Stimulated activated CD8-positive, alpha-beta memory T cell treated with anti-CD3 and anti-CD28 coated beads, Interleukin-15, amount 100 ng/mL, for 1 hour (primary cell): ENCODE data around the gene KCNJ6.

Experiments used
- DNase-seq: peaks from one replicate; pipeline ENCODE4 v3.0.0-alpha.2; 2020; ENCODE audit warnings: low read depth

Gene KCNJ6

DNA sequence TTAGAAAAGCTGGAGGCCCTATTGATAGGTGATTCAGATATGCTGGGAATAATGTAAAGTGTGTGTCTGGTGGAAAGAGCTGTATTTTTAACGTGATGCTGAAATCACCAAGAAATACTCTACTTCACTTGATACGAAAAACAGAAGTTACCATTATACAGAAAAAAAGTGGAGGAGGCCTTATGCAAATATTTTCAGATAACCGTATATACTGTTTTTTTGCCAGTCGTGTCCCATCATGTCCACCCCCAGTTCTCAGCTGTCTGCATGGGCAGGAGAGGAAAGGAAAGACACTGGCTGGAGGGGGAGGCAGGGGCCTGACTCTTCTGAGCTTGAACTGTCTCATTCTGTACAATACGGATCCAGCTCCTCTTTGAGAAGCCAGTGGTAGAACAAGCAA is 51.1 kb downstream of the KCNJ6 start:
- no peak for DNase-seq

DNA sequence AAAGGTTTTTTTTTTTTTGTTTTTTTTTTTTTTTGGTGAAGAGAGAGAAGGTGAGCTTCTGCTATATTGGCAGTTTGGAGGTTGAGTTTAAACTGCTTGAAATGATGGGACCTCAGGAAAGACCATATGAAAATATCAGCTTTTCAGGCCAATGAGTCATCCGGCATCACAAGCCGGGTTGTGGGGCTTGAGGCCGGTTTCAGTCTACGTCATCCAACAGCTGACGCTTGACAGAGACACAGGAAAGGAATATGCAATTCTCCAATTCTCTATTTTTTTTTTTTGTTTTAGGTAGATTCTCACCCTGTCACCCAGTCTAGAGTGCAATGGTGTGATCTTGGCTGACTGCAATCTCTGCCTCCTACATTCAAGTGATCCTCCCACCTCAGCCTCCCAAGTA is 52.4 kb downstream of the KCNJ6 start:
- no peak for DNase-seq

DNA sequence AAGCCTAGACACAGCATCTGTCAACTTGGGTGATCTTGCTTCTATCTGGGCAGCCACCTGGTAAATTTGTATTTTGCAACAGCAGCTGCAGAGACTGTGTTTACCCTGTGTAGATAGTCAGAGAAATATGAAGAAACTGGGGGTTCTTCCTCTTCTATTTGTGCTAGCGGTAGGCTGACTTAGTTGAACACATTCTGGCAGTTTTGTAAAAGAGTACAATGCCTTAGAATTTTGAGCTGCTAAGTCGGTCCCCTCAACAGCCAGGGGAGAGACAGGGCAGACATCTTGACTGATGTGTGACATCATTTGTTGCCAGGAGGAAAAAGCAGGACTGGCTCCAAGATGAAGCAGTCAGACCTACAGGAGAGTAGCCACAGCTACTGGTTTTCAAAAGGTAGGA is 53.7 kb downstream of the KCNJ6 start:
- DNase-seq = no peak

DNA sequence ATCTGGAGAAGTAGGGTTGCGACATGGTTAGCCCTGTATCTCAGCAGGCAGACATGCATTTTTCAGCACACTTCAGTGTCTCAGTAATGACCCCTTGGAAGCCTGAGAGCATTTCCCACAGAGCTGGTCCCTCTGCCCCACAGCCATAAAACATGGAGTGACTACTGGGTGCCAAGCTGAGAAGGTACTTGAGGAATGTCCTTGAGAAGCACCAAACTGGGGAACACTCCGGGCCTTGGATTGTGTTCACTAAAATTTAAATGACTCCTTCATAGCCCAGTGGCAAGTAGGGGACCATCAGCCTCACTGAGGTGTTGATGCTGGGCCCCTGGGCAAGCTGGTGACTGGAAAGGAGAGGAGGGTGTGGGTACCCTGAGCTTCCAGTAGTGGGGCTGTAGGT is 54.7 kb downstream of the KCNJ6 start:
- DNase-seq = no peak

DNA sequence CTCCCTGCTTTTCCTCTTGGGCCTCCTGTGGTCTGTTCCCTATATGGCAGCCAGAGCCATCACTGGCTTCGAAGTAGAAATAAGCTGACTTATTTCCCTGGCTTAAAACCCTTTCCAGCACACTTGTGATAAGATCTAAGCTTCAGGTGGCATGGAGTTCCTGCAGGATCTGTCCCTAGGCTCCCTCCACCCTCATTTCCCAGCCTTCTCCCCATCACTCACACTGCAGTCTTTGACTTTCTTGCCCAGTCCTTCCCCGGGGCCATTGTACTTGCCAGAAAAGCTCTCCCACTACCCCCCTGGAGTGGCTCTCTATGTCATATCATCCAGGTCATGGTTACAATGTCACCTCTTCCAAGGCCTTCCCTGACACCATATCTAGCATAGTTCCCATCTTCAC is 55.8 kb downstream of the KCNJ6 start:
- DNase-seq = no peak

DNA sequence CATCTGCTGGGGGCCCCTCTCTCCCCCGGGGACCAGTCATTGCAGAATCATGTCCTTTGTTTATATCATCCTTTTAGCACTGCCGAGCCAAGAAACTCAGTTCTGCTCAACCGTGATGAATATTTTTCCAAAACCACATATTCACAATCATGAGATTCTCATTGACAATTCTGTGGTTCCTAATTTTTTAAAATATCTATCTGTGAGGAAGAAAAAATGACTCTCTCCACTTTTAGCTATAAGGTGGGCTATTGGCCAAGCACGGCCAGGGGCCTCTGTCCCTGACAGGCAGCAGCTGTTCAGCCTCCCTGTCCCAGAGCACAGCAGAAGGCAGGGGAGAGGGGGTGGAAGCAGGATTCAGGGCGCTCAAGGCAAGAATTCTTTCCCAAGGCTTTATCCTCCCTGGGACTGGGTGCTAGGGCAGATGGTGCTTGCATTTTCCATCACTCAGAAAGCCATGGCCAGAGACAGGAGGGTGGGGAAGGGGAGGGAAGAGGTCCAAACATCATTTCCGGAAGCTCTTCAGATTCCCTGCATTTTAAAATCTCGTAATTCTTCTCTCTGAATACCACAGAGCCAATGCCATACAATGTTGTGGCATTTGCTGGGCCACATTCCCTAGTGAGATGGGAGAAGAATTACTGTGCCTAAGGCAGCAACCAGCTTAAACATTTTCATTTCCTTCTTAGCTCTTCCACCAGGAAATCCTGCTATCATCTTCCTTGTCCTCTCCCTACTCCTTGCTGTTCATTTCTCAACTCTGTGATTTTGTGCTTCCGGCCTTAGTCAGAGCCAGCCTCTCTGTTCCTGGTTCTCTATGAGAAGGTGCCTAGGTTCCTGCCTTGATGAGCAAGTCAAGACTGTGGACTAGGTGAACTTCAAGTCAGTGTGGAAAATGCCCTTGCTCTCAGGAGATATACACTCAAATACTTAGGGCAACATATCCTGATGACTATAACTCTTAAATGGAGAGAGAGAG is 60.3 kb downstream of the KCNJ6 start:
- DNase-seq = no peak

DNA sequence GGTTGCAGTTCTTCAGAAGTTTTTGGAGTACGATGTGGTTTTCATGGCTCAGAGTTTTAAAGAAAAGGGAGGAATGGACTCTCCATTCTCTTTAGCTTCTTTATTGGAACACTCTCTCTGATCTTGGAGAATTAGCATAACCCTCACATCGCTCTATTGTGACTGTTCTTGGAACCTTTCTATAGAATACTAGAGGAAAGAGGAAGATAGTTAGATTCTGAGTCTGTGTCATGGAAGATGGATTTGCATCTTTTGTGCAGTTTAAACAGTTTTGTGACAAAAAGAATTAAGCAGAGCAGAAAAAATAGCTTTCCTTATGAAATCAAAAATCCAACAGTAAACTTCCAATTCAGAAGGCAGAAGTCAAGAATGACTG is 61.0 kb downstream of the KCNJ6 start:
- DNase-seq = no peak

DNA sequence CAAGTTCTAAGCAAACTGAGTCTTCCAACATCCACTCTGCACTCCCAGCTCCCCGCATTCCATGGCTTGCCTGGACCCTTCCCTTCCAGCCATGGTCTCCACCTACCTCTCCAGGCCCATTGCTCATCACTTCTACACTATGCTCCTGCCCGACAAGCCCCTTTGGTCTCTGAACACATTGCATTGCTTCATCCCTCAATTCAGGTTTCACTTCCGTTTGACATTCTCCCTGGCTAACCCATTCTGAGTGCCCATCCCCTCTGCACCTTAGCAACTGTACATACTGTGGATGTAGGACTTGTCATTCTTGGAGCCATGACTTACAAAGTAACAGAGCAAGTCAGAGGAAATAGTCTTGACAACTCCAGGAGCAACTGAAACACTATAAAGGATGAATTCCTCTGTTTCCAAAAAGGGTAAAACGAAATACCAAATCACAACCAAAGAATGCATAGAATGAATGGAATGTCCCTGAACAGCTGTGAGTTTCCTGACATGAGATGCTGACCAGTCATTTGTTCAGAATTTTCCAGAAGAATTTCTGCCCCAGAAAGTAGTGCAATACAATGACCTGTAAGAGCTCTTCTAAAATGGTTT is 66.7 kb downstream of the KCNJ6 start:
- DNase-seq = no peak

DNA sequence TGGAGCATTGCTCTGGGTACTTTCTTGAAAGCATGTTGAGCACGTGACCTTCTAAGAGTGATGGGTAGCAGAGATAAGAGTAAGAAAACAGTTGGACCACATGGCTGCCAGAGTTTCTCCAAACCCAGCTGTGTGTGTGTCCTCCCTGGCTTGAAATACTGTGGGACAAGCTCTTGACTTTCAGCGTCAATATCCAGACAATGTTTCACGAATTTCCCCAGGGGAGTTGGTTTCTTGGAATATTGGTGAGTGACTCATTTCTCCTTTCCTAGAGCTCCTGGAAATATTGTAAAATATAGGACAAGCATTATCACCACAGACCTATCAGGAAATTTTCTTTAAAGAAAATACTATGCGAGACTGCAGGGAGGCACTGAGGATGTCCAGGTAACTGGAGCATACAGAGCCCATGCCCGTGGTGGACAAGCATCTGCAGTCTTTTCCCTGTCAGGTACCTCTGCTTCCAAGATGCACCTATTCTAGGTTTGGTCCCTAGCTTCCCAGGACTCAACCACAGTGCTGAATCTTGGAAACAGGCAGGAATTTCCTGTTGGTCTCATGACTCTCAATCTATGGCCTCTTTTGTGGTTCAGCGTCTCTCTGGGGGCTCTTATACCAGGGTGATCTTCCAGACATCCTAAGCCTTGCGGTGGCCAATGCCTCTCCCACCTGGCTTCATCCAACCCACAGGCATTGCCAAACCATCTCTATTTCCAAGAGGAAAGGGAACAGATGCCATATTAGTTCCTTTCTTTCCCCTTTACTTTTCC is 67.4 kb downstream of the KCNJ6 start:
- no peak for DNase-seq

DNA sequence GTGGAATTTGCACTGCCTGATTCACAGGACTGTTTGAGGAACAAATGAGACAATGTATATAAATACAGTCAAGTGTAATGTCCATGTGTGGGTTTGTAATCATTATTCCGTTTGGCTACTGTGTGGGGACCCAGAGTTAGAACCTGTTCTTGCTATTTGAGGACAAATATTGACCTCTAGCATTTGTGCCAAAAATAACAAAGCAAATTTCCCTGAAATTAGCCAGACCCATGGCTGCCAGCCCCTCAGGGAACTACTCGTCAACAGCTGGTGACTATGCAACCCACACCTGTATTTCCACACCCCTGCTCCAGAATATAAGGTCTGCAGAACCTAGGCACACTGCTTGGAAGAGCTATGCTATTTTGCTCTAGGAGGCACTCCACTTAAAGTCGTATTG is 70.7 kb downstream of the KCNJ6 start:
- no peak for DNase-seq

DNA sequence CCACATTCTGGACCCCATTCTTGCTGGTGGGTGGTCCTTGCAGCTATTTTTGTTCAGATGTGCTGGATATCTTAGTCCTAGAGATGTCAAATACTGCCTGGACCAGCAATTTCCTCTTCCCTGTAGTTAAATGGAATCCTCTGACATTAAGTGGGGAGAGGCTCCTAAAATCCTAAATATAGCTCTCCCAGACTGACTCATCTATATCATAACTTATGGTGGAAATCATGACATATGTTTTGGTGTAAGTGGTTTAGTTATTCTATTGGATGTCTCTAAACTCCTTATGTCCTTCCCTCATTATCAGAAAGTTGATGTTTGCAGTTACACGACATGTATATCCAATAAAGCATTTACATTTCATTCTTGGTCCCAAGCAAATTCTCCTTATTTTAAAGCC is 73.1 kb downstream of the KCNJ6 start:
- no peak for DNase-seq

DNA sequence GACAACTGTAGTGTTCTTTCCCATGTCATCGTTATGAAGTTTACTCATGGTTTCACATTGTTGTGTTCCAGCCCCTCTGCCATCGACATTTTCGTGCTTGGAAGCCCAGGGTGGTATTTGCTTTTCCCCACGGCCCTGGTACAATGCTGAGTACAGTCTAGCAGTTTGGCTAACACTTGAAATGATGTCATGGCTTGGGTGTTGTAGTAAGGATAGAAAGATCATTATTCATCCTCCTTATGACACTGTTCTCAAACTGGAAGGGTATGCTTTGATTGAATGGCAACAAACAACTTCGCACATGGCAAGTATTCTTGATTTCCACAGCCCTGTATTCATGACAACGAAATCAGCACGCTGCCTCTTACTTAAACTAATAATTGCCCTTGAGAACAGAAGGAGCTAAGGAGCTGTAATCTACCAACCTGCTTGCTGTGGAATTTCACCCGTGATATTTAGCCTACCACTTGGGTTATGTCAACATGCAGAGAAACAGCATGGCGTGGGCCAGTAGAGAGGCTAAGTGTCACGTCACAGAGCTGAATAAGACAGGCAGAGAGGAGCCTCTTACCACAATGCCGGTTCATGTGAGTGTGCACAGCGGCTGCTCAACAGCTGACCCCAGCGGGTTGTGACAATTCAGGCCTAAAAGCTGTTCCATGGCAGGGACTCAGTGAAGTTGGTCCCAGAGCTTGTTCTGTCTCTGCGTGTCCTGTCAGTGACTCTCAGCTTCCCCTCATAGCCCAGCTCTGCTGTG is 73.9 kb downstream of the KCNJ6 start:
- DNase-seq = no peak

DNA sequence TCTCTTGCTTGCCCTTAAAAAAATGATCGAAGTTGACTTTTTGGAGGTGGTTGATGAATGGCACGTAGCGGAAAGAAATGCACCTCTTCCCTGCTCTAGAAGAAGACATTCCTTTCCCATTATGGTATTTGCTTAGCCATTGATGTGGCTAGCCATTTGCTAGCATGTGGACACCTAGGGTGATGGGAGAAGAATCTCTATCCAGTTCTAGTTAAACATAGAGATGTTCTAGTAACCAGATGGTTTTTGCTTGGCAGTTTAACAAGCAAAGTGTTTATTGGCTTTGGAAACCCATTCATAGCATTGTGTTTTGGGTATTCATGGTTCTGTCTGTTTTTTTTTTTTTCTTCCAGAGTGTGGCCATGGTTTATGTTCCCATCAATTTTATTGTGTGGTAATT is 78.9 kb downstream of the KCNJ6 start:
- no peak for DNase-seq

DNA sequence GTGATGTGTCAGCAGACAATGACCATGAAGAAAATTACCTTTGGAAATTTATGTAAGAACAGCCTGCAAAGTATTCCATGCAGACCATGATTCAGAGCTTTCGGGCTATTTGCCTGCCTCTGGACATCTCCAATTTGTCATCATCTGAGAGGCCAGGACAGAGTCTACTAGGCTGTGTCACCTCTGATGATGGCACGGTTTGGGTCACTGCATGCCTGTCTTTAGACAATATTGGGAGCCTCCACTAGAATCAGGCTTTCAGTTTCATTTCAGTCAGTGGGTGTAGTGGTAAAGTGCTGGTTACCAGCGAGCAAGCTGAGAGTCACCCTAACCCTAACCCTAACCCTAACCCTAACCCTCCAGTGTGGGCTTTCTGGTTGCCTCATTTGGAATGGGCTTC is 80.8 kb downstream of the KCNJ6 start:
- DNase-seq = no peak

DNA sequence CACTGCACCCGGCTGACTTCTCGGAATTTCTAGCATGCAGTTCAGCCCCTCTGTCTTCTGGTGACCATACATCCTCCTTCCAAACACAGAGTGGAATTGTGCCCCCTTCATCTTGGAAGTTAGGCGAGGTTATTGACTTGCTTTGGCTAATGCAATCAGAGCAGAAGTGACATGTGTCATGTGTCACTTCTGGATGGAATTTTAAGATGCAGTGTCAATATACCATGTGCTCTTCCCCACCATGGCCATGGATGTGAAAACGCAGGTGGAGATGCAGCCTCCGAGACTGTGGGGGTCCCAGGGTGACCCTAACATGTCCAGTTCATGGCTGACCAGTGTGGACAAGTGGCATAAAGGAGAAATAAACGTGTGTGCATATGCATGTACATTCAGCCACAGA is 83.0 kb downstream of the KCNJ6 start:
- DNase-seq = no peak

DNA sequence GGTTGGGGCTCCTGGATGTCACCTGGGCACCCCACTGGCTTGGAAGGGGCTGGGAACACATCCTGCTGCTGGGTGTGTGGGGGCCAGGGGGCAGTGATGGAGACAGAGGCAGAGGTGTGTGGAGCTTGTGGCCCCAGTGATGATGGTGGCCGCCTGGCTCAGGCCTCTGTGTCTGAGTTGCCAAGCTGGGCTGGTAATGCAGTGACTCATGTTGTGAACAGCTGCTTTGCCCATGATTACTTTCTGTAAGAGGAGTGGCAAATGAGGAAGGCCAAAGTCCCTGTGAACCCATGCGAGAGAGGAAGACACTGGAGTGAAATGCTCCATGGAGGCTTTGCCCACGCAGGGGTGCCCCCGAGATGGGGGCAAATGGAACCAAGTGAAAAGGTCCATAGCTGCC is 86.8 kb downstream of the KCNJ6 start:
- DNase-seq = no peak

DNA sequence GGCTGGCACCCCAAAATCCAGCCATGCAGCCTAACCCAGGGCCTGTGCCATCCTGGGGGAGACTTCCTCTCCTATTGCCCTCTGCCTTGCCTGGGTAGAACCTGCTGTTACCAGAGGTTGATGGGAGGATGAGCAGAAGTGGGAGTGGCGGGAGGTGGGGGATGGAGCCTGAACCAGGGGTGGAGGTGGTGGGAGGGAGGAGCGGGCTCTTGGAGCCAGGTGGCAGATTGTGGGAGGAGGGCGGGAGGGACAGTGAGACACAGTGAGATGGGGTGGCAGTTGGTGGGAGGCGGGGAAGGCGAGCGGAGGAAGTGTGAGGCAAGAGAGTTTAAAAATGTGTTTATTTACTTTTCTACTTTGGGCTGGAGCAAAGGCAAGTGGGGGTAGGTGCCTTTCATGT is 87.3 kb downstream of the KCNJ6 start:
- no peak for DNase-seq

DNA sequence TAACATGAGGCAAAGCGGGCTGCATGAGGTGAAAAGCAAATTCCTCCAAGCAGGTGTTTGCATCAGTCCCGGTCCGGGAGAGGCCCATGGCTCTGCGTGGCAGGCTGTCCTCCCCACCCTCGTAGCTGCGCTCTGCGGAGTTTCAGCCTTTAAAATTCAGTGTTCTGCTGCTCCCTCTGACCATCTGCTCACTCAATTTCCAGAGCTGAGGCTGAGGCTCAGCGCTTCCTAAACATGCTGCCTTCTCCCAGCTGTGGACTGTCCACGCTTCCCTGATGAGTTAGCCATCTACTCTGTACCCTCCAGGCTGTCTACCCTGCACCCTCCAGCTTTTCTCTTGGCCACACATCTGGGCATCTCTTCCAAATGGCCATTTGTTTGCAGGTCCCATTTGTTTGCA is 87.7 kb downstream of the KCNJ6 start:
- DNase-seq = no peak

DNA sequence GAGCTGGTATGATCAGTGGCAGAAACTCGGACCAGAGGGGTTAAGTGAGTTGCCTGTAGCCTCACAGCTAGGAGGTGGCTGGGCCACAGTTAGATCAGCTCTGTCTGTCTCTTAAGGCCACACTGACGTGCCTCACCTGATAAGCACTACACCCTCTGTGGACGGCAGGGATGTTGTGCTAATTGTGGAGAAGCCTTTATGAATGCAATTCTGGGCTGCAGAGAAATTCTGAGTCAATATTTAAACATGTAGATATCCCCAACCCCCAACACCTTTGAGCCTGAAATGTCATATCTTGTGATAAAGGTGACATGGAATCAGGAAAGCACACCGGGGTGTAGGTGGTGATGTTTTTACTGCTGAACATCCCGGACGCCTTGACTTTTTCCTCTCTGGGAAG is 88.3 kb downstream of the KCNJ6 start:
- DNase-seq = no peak

DNA sequence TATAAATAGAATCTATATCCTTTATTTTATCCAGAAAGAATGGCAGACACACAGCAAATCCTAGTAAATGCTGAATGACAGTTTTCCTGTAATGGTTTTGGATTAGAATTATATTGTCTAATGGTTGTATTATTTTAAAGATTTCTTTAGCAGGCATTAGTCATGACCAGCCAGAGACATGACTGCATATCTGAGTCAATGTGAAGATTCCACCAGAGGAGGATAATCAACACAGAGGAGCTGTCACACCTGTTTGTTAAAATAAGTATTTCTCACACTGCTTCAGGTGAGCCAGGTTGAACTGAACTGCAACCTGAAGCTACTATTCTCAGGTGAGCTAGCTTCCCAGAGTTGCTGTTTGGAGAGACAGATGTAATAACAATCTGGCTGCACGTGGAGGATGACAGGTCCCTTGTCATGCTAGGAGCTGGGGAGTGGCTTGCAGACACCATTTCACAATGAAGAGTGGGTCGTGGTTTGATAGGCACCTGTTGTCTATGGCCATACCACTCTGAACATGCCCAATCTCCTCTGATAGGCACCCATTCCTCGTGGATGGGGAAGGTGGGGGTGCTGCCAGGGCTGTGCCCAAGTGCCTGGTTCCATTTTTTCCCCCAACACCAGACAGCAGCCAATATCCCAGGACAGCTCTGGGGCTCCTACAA is 94.3 kb downstream of the KCNJ6 start:
- no peak for DNase-seq

DNA sequence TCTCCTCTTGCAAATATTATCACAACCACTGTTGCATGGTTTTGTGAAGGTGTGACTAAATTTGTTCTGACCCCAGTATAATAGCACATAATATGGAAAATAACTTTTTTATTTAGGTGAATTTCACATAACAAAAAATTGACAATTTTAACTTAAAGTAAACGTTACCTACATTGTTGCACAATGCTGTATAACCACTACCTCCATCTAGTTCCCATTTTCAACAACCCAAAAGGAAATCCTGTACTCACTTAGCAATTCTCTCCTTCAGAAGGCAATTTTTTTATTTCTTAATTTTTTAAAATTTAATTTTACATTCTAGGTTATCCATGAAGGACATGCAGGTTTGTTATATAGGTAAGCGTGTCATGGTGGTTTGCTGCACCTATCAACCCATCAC is 95.2 kb downstream of the KCNJ6 start:
- no peak for DNase-seq

DNA sequence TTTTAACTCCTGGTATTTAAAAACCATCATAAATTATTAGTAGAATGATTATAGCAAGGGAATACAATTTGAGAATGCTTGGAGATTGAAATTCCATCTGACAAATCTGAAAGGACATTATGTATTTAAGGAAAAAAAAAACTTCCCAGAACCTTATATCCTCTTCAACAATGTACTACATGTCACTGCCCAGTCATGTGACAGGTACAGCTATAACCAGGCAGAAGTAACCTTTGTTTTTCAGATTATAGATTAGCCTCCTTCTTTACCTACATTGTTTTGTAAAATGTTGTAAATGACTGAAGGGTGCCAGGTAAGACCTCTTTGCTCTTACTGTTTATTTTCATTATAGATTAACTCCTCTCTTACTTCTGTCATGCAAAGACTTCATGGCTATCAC is 96.9 kb downstream of the KCNJ6 start:
- DNase-seq = no peak
